Islet precursor cell (in vitro differentiated cells): ENCODE measurements around the gene NUAK1.

Source experiments
- DNase-seq: peaks from one replicate; pipeline ENCODE4 v3.0.0-alpha.2; 2018

Gene NUAK1

GRCh38 chr12:106027911-106028310 lies 110.8 kb downstream of the NUAK1 start:
- DNase-seq, result no peak

DNA sequence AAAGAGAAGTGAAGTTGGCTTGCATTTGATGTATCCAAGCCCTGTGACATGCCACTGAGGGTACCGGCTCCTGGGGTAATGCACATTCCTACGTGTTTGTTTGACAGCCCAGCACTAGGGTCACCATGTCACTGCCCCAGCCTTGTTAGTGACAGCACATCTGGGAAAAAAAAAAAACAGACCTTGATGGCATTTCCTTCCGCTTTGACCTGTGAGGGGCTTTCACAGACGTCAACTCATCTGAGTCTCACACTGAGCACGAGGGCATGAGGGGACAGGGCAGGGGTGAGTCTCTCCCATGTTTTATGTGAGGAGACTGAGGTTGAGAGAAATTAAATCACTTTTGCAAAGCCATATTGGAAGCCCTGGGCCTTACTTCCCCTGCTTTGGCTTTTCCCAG lies 111.5 kb downstream of the NUAK1 start:
- DNase-seq, result no peak

GRCh38 chr12:106025129-106025528 lies 113.6 kb downstream of the NUAK1 start:
- DNase-seq, result peak; percentile 35

GRCh38 chr12:106023039-106023438 lies 115.7 kb downstream of the NUAK1 start:
- DNase-seq, result peak; percentile 22

DNA sequence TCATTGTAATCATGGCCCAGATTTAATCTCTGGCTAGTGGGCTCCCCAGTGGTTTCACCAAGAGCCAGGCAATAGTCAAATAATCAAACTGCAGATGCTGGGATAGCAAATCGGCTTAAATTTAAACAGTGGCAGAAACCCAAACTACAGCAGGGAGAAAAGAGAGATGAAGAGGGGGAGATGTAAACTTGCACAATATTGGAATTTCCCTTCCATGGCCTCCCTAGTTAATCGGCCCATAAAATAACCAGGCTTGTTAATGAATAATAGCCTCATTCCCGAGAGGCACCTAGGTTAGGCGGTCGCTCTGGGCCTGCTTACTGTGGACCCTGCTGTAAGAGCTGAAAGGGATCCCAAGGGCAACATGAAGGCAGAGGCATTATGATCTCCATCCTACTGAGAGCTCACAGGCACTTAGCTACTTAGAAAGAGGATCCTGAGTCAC lies 116.2 kb downstream of the NUAK1 start:
- no peak for DNase-seq

GRCh38 chr12:106021516-106021915 lies 117.2 kb downstream of the NUAK1 start:
- DNase-seq, result no peak

DNA sequence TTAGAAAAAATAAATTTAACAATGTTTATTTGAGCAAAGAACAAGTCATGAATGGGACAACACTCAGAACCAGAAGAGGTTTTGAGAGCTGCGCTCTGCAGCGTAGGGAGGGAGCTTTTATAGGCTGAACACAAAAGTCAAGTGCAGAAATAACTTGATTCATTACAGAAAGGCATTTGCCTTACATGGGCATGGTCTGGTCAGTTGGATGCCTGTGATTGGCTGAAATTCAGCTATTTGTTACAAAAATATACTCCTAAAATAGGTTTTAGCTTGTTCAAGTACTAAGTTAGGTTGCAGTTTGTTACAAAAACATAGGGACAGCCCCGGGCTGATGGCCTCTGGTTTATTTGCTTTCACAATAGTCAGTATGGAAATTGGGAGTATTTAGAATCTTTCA lies 118.0 kb downstream of the NUAK1 start:
- DNase-seq, result no peak

DNA sequence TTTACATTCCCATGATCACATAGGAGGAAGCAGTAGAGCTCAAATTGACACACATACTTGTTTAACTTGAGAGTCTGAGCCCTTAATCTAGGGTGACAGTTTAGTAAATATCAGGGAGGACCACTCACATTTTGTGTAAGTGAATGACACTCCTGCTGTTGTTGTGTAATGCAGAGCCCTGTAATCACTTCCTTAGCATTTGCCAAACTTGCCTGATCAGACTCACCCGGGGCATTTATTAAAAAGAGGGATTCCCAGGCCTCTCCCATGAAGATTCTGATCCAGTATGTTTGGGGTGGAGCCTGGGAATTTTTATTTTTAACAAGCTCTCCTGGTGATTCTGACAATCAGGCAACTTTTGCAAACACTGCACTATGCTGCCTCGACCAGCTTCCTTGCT lies 119.6 kb downstream of the NUAK1 start:
- no peak for DNase-seq

GRCh38 chr12:106018286-106018685 lies 120.5 kb downstream of the NUAK1 start:
- no peak for DNase-seq

GRCh38 chr12:106016601-106017278 lies 122.0 kb downstream of the NUAK1 start:
- DNase-seq, result peak; percentile 79

- no peak for DNase-seq
Observed at GRCh38 chr12:106015646-106016045, 123.1 kb downstream of the NUAK1 start.

DNA sequence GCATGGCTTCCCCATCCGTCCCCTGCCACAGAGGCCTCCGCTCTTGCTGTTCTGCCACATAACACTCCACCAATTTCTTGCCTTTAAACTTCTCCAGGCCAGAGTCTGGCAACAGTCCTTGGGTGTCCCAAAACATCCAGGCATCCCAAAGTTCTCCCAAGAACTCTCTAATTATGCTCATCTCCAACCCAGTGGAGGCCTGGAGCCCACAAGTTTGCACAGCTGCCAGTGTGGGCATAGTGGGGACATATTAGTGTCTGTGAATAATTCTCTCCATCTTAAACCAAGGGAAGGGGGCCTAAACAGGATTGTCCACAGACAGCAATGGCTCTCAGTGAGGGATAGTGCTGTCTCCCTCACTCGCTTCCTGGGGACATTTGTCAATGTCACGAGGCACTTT lies 124.8 kb downstream of the NUAK1 start:
- no peak for DNase-seq
